Measurements from ENCODE around the gene CCDC91.

GRCh38 chr12:28537474-28537873 lies 347.2 kb downstream of the CCDC91 start:
- no peak for TF ChIP-seq CTCF (conservative IDR thresholded peaks at IDR 0.05 in 1 of 2, IDR thresholded peaks at IDR 0.05 in 1 of 2; ENCODE audit: low read depth in 1 of 2, low read length in 2 of 2)
- no peak for TF ChIP-seq EZH2 (IDR thresholded peaks at IDR 0.05; ENCODE audit: low read length, missing control alignments)

All from fibroblast of lung (primary cell).